ENCODE data around the gene HINFP. TPM values are rescaled to one million over a fixed set of nuclear protein-coding genes. Genes with fewer than 3 reads are reported as not detected.

The HINFP gene
- total and polyA plus RNA-seq, 2 experiments from 2014 or later = 12.6 to 29.2 TPM

GRCh38 chr11:119157063-119157462 is 35.7 kb downstream of the HINFP start:
- Mint-ChIP-seq H3K4me1 (peaks cover 8% of the 10 kb centered on the region), H3K9me3 (no peaks in the 10 kb centered on the region), H3K4me3 (no peak overlapping the region), H3K27me3 (ENCODE audit: insufficient read depth, low read depth, poor library complexity) (peaks cover 14% of the 10 kb centered on the region), H3K36me3 (ENCODE audit: low read depth) (no peaks in the 10 kb centered on the region; the same call in 1 of the 3 replicates), H3K27ac (no peak overlapping the region)
- H3K79me2 ChIP-seq (replicated peaks; ENCODE audit: insufficient read depth) = no peaks in the 10 kb centered on the region
- no peaks in the 10 kb centered on the region for H3K36me3 ChIP-seq (ENCODE audit: insufficient read depth)
- H4K20me1 ChIP-seq (replicated peaks; ENCODE audit: insufficient read depth) = no peaks in the 10 kb centered on the region
- no peaks in the 10 kb centered on the region for H3K9me2 ChIP-seq (ENCODE audit: insufficient read depth)
- H3K27me3 ChIP-seq (ENCODE audit: insufficient read depth) = no peaks in the 10 kb centered on the region
- no peak for DNase-seq (ENCODE audit: low spot score)
- H3K27ac ChIP-seq (ENCODE audit: low read depth) = no peak overlapping the region
- no peak for ATAC-seq
- H2AFZ ChIP-seq = no peak overlapping the region
- 0 out of 2 replicates have a peak, but pooled peaks cover 2% of the 10 kb centered on the region for H3F3A ChIP-seq (replicated peaks; ENCODE audit: low read depth)
- no peak overlapping the region for H3K4me2 ChIP-seq
- H3K4me3 ChIP-seq = no peak overlapping the region
- no peak for TF ChIP-seq POLR2AphosphoS5 (IDR thresholded peaks at IDR 0.05; ENCODE audit: low read depth)
- no peak for TF ChIP-seq ZNF331 (CRISPR knock-in tag; IDR thresholded peaks at IDR 0.05; ENCODE audit: low read depth)
- peak; percentile 29 for TF ChIP-seq REST (IDR thresholded peaks at IDR 0.05; ENCODE audit: unreplicated experiment)
- TF ChIP-seq JUNB (IDR thresholded peaks at IDR 0.05; ENCODE audit: unreplicated experiment) = no peak
- TF ChIP-seq ETS1 (IDR thresholded peaks at IDR 0.05) = no peak
- TF ChIP-seq EZH2phosphoT487 (IDR thresholded peaks at IDR 0.05; ENCODE audit: unreplicated experiment) = no peak
- TF ChIP-seq CREB1 (CRISPR knock-in tag; IDR thresholded peaks at IDR 0.05; ENCODE audit: low read depth) = no peak
- no peak for TF ChIP-seq EZH2 (IDR thresholded peaks at IDR 0.05; ENCODE audit: low read depth, unreplicated experiment)
- TF ChIP-seq NANOG (IDR thresholded peaks at IDR 0.05; ENCODE audit: borderline replicate concordance) = no peak
- H3K4me1 ChIP-seq (ENCODE audit: insufficient read depth) = no peaks in the 10 kb centered on the region

- DNase-seq (ENCODE audit: low spot score) (no peak), ATAC-seq (no peak)
- H3K36me3 Mint-ChIP-seq (ENCODE audit: low read depth) = no peaks in the 10 kb centered on the region; the same call in 2 of the 3 replicates
- no peak overlapping the region for H3K4me2 ChIP-seq
- no peak overlapping the region for H3K4me3 Mint-ChIP-seq
- no peak overlapping the region for H3K27ac ChIP-seq (ENCODE audit: low read depth)
- no peaks in the 10 kb centered on the region for H3K9me3 Mint-ChIP-seq
- H2AFZ ChIP-seq = no peak overlapping the region
- no peak overlapping the region for H3K4me3 ChIP-seq
- H4K20me1 ChIP-seq (replicated peaks; ENCODE audit: insufficient read depth) = no peaks in the 10 kb centered on the region
- H3K27me3 ChIP-seq (ENCODE audit: insufficient read depth) = no peaks in the 10 kb centered on the region
- H3K9me2 ChIP-seq (ENCODE audit: insufficient read depth) = no peaks in the 10 kb centered on the region
- no peaks in the 10 kb centered on the region for H3K4me1 ChIP-seq (ENCODE audit: insufficient read depth)
- H3K36me3 ChIP-seq (ENCODE audit: insufficient read depth) = no peaks in the 10 kb centered on the region
- peaks cover 8% of the 10 kb centered on the region for H3K4me1 Mint-ChIP-seq
- peaks cover 13% of the 10 kb centered on the region for H3K27me3 Mint-ChIP-seq (ENCODE audit: insufficient read depth, low read depth, poor library complexity)
- H3F3A ChIP-seq (replicated peaks; ENCODE audit: low read depth) = no peaks in the 10 kb centered on the region
- no peak overlapping the region for H3K27ac Mint-ChIP-seq
- H3K79me2 ChIP-seq (replicated peaks; ENCODE audit: insufficient read depth) = no peaks in the 10 kb centered on the region
- TF ChIP-seq JUNB (IDR thresholded peaks at IDR 0.05; ENCODE audit: unreplicated experiment) (no peak), CREB1 (CRISPR knock-in tag; IDR thresholded peaks at IDR 0.05; ENCODE audit: low read depth) (no peak), ZNF462 (CRISPR knock-in tag; IDR thresholded peaks at IDR 0.05) (no peak), EZH2 (IDR thresholded peaks at IDR 0.05; ENCODE audit: low read depth, unreplicated experiment) (no peak), ZNF331 (CRISPR knock-in tag; IDR thresholded peaks at IDR 0.05; ENCODE audit: low read depth) (no peak), EZH2phosphoT487 (IDR thresholded peaks at IDR 0.05; ENCODE audit: unreplicated experiment) (no peak), NANOG (IDR thresholded peaks at IDR 0.05; ENCODE audit: borderline replicate concordance) (no peak), STAT1 (IDR thresholded peaks at IDR 0.05; ENCODE audit: unreplicated experiment) (no peak)
Observed at GRCh38 chr11:119158467-119158866, 37.1 kb downstream of the HINFP start.
